CD4-positive, alpha-beta T cell treated with Interferon alpha-2 for 1 hour (primary cell): ENCODE measurements around the gene EHMT2.
A peak's percentile ranks its signal among the peaks of the same experiment; 100 is the strongest.
"Not testable (repeated sequence)": the region's sequence is repeated elsewhere in the genome, so short reads cannot be mapped to it uniquely, and the experiment has no call there.

Source experiments
- DNase-seq, 2 donors: peaks; one replicate each; pipeline ENCODE4 v3.0.0-alpha.2; 2020 to 2022

Gene EHMT2

GRCh38 chr6:31897612-31898382 lies at the start of gene EHMT2:
Gene EHMT2, minus strand, starts transcription at chr6:31897698. Its CDS starts 21 bp downstream, at chr6:31897677.
- peak; percentile 80 to 88 for DNase-seq

DNA sequence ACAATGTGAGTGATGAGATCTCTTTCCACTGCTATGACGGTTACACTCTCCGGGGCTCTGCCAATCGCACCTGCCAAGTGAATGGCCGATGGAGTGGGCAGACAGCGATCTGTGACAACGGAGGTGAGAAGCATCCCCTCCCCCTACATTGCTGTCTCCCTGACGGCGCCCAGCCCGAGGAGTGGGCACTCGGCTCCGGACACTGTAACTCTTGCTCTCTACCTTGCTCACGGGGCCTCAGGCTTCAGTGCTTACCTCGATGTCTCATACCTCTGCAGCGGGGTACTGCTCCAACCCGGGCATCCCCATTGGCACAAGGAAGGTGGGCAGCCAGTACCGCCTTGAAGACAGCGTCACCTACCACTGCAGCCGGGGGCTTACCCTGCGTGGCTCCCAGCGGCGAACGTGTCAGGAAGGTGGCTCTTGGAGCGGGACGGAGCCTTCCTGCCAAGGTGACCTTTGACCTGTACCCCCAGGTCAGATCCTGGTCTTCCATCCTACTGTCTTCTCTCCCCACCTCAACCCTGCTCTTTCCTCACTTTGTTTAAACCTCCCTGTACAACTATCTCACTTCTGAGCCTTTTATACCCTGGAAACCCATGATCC lies 49.7 kb upstream of the EHMT2 start:
- DNase-seq = no peak

DNA sequence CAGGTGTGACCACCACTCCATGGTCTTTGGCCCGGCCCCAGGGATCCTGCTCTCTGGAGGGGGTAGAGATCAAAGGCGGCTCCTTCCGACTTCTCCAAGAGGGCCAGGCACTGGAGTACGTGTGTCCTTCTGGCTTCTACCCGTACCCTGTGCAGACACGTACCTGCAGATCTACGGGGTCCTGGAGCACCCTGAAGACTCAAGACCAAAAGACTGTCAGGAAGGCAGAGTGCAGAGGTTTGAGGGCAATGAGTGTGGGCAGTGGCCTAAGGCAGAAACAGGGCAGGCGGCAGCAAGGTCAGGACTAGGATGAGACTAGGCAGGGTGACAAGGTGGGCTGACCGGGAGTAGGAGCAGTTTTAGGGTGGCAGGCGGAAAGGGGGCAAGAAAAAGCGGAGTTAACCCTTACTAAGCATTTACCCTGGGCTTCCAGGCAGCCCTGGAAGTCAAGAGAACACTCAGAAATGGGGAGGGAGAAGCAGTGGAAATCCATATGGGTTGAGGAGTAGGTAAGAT lies 48.9 kb upstream of the EHMT2 start:
- no peak for DNase-seq

GRCh38 chr6:31945507-31946369 lies 48.2 kb upstream of the EHMT2 start, which contains the start of gene CFB:
Gene CFB, plus strand, starts transcription at chr6:31946095. Its CDS starts 127 bp downstream, at chr6:31946222.
- DNase-seq = peak in 1 of 2 donors; percentile 15

- DNase-seq = no peak
Measured at GRCh38 chr6:31945154-31945506, 47.6 kb upstream of the EHMT2 start.

DNA sequence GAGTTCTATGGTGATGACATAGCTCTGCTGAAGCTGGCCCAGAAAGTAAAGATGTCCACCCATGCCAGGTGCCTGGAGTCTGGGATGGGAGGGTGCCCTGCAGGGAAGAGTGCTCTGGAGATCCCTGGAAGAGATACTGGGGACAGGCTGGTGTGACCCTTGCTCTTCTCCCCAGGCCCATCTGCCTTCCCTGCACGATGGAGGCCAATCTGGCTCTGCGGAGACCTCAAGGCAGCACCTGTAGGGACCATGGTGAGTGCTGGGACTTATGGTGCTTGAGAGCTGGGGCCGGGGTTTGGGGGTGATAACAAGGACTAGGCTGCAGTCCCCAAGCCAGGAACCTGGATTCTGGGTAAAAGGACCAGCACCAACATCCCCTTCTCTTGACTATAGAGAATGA lies 46.2 kb upstream of the EHMT2 start:
- DNase-seq = no peak

DNA sequence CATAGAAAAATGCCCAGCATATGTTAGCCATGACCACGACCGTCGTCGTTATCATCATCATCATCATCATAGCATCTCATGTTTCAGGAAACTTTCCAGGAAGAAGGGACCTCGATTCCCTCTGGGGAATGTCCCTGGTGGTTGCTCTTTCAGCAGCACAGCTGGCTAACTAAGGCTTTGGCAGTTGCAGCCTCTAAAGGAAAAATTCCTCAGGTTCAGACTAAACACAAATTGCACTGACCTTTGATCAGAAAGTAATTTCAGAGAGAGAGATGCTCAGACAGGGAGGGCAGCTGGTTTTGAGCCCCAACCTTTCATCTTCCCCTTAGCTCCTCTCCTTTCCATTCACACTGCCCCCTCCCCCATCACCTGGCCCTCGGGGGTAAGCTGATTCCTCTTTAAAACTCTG lies 42.8 kb upstream of the EHMT2 start:
- no peak for DNase-seq

- no peak for DNase-seq
Measured at GRCh38 chr6:31935823-31936222, 38.3 kb upstream of the EHMT2 start.

GRCh38 chr6:31935021-31935420 lies 37.5 kb upstream of the EHMT2 start:
- no peak for DNase-seq

DNA sequence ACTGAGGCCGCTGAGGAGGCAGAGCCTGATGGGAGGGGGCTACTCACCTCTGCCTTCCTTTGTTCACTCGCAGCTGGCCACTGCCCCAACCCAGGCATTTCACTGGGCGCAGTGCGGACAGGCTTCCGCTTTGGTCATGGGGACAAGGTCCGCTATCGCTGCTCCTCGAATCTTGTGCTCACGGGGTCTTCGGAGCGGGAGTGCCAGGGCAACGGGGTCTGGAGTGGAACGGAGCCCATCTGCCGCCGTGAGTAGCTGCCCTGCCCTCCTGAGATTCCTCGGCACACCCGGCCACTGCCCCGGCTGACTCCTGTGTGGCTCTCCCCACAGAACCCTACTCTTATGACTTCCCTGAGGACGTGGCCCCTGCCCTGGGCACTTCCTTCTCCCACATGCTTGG lies 36.0 kb upstream of the EHMT2 start:
- DNase-seq = no peak

GRCh38 chr6:31932137-31932536 lies 34.6 kb upstream of the EHMT2 start:
- not testable (repeated sequence) for DNase-seq

DNA sequence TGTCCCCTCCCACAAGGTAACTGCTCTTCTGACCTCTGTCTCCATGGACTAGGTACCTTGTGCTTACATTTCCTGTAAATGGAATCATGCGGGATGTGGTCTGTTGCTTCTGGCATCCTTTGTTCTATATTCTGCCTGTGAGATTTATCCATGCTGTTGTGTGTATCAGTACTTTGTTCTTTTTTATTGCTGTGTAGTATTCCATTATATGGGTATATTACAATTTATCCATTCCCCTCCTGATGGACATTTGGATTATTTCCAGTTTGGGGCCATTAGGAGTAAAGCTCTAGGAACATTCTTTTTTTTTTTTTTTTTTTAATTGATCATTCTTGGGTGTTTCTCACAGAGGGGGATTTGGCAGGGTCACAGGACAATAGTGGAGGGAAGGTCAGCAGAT lies 33.5 kb upstream of the EHMT2 start:
- DNase-seq = no peak

- DNase-seq = no peak
Measured at GRCh38 chr6:31928672-31928939, 31.1 kb upstream of the EHMT2 start.

DNA sequence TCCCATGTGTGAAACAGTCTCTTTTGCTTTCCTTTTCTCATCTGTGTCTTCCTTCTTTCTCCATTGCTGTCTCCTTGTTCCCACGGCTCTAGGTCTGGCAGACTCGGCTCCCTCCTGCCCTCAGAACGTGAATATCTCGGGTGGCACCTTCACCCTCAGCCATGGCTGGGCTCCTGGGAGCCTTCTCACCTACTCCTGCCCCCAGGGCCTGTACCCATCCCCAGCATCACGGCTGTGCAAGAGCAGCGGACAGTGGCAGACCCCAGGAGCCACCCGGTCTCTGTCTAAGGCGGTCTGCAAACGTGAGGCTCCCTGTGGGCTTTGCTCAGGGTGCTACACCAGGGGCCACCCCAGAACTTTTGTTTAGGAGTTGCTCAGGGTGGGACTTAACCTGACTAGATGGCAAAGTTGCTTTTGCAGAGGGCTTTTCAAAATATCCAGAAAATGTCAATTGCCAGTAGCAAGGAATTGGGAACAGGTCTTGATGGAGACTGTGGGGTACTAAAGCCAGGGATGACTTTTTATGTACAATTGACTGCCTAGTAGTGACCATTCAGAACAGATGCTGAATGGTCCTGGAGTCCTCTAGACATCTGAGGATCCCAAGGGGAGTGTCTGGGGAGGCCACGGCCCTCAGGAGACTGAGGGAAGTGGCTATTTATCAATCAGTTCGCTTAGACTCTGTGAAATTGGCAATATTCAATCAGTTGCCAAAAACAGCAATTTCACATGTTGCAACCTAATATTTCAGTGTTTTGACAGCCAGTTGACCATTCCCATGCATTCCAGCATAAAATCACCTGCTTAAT lies 30.6 kb upstream of the EHMT2 start:
- no peak for DNase-seq

- no peak for DNase-seq
Measured at GRCh38 chr6:31927242-31927862, 29.9 kb upstream of the EHMT2 start, which contains the start of gene C2. Gene C2, plus strand, starts transcription at chr6:31927717. Its CDS starts 36 bp downstream, at chr6:31927753.

DNA sequence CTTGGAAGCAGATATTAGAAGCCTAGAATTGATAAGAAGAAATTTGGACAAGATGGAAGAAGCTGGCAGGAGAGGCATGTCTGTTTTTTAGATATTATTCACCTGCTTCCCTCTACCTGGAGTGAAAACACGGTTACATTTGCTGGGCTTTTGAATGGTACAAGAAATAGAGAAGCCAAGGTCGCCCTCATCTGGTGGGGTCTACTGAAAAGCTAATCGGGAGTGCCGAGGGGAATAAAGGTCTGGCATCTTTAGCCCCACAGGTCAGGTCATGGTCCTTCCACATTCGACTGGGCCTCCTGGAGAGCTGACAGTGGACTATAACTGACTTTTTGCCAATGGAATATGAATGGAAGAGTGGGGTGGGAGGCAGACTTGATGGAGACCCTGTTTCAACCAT lies 25.4 kb upstream of the EHMT2 start:
- DNase-seq = peak in 1 of 2 donors; percentile 34

DNA sequence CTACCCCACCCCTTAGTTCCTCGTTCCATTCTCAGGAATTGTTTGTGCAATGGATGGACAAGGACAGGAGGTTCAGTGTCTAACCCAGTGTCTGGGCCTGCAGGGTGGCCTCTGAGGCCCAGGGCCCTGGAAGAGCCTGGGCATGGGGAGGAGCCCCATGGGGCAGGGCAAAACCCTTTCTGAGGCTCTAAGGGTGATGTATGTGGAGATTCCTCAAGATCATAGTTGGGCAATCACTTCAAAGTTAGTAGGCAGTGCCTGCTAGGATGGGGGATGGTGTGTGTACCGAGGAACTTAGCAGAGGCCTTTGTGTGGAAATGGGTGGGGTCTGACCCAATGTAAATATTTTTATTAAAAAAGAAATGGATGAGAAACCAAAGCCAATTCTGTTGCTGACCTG lies 23.3 kb upstream of the EHMT2 start:
- no peak for DNase-seq

DNA sequence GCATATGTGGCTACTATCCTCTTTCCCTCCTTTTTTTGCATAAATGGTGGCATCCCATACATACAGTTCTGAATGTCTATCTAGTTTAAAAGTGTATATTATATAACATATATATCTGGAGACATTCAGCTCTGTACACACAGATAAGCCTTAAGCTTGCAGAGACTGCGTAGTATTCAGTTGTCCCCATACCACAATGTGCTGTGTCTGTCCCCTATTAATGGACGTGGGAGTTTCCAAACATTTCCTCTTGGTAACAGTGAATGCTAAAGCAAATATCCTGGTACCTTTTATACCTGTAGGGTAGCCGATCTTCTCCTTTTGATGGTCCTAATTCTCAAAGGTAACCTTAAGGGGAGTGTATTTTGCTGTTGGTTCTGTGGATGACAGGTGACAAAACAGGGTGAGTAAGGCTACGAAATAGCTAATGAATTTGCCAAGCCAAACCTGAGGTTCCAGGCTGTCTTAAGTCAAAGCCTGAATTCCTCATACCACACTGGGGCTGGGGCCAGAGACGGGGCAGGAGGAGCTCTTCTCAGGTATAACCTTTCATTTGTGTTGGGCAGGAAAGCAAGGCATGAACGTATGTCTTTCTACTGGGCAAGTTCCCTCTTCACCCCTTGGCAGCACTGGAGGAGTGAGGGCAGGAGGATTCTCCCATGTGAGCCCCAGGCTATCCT lies 22.3 kb upstream of the EHMT2 start:
- DNase-seq = no peak

DNA sequence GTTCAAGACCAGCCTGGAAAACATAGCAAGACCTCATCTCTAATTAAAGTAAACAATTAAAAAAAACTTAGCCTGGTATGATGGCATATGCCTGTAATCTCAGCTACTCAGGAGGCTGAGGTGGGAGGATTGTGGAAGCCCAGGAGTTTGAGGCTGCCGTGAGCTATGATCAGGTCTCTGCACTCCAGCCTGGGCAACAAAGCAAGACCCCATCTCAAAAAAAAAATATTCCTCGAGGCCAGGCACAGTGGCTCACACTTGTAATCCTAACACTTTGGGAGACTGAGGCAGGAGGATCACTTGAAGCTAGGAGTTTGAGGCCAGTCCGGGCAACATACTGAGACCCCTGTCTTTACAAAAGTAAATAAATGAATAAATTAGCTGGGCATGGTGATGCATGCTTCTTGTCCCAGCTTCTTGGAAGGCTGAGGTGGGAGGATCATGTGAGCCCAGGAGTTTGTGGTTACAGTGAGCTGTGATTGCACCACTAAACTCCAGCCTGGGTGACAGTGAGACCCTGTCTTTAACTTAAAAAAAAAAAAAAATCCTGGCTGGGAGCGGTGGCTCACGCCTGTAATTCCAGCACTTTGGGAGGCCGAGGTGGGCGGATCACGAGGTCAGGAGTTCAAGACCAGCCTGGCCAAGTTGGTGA lies 20.7 kb upstream of the EHMT2 start:
- DNase-seq = no peak

DNA sequence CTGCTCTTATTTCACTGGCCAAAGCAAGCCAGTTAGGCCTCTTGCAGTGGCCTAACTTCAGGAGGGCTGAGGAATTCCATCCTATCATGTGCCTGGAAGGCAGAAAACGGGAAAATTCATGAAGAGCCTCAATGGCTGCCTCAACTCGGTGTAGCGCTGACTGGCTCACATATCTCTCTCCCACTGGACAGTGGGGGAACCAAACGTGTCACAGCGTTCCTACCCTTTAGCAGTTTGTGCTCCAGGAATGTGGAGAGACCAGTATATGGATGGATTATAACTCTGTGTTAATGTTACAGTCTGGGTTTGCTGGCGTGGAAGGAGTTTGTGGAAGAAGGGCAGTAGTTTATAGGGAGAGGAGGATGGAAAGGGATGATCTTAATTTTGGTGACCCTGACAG lies 18.3 kb upstream of the EHMT2 start:
- no peak for DNase-seq

DNA sequence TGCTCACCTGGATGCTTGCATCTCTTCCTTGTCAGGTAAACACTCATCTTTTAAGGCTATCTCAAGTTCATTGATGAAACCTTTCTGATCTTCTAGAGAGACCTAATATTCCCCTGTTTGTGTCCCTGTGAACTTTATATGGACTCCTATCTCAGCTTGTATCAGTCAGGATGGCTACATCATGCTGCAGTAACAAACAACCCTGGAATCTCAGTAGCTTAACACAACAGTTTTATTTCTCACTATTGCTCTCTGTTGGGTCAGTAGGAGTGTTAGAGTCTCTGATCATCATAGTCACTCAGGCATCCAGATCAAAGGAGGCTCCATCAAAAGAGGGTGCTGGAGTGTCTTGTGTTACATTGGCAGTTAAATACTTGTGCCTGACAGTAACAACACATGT lies 17.9 kb upstream of the EHMT2 start:
- no peak for DNase-seq
